Activated CD4-positive, alpha-beta T cell treated with anti-CD3 and anti-CD28 coated beads, Interleukin-10, Interleukin-2, amounts not matched to agents 100 ng/mL and 50 ng/mL, durations not matched to agents 16 hours and 8 hours (primary cell): Measurements from ENCODE around the gene ARHGAP44.

Source experiments
- DNase-seq: peaks from one replicate; pipeline ENCODE4 v3.0.0-alpha.2; 2020

The ARHGAP44 gene

DNA sequence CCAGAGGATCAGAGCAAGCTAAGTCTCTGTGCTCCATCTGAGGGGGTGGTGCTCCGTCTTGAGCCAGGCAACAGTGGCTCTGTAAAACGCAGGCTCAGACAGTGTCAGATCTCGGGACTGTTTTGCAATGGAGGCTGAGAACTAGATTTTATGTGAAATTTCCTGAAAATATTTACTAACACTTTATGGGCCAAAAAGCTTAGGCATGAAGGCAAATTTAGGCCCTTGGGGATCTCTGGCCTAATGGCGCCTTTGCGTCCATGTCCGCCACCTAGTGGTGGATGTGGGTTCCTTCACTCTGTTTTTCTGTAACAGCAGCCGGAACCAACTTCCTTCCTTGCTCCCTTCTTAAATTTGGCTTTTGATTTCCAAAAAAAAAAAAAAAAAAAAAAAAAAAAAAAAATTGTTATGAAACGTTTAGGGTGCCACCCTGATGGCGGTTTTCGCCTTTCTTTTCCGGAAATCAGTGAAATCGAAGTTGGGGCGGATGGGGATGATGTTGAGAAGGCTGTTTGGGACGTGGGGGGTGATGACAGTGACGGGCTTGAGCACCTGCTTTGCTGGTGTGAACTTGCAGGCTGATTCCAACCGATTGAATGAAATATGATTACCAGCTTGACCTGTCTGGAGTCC, 242.5 kb downstream of the ARHGAP44 start:
- peak; percentile 61 for DNase-seq

DNA sequence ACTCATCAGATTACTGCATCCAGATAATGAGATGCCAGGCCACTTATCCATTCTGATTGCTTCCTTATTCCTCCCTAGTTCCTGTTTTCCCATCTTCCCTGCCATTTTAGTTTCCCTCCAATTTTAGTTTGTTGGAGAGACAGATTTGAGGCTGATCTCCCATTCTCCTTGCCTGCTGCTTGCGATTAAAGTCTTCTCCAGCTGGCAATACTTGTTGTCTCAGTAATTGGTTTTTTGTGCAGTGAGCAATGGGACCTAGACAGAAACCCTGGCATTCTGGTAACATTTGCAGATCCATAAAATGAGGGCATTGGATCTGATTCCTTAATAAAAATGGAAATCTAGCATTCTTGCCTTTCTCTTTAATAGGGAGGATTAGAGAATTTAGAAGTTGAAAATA, 246.1 kb downstream of the ARHGAP44 start:
- DNase-seq = no peak

DNA sequence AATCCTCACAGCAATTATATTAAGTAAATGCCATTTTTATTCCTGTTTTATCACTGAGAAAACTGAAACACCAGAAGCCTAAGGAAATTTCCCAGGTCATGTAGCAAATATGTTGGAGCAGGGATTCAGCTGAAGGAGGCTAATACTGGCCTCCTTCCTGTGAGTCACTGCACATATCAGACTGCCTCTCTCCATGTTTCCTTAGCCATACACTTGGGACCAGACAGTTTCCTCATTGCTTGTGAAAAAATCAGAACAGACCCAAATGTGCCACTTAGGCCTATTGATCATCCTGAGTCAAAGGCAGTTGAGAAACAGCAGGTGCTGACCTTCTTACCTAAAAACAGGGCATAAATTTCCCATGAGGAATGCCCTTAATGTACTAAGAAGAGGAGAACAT, 247.5 kb downstream of the ARHGAP44 start:
- no peak for DNase-seq

GRCh38 chr17:13038931-13039665, 249.8 kb downstream of the ARHGAP44 start:
- DNase-seq = no peak
